Panc1 (cell line): Measurements from ENCODE around the gene MCF2L.

ENCODE experiments used
- CTCF ChIP-seq: fragments of 450-650 bp; IDR thresholded peaks from 2 replicates; pipeline ENCODE4 v1.5.1; 2017; ENCODE audit warnings: mild to moderate bottlenecking
- POLR2AphosphoS5 ChIP-seq: IDR thresholded peaks from 2 replicates; pipeline ENCODE4 v1.6.1; 2012; ENCODE audit warnings: mild to moderate bottlenecking, low read depth, low read length, moderate library complexity
- REST ChIP-seq, 2 experiments: IDR thresholded peaks; 2 replicates each; pipeline ENCODE4 v1.6.1; 2011 to 2012; ENCODE audit warnings: low read depth in 2 of 2, control low read depth in 1 of 2, low read length in 1 of 2, mild to moderate bottlenecking in 1 of 2, moderate library complexity in 1 of 2; ENCODE audit not compliant: insufficient read depth in 1 of 2
- SIN3A ChIP-seq: IDR thresholded peaks from 2 replicates; pipeline ENCODE4 v1.6.1; 2012; ENCODE audit warnings: low read depth, mild to moderate bottlenecking, low read length, moderate library complexity, borderline replicate concordance; ENCODE audit not compliant: insufficient read depth

GRCh38 chr13:113110852-113111315 is 141.9 kb downstream of the MCF2L start:
- TF ChIP-seq CTCF, result no peak
- no peak for TF ChIP-seq SIN3A
- no peak for TF ChIP-seq REST (IDR thresholded peaks at IDR 0.05; ENCODE audit: insufficient read depth in 1 of 2, low read depth in 2 of 2, low read length in 1 of 2)
- no peak for TF ChIP-seq POLR2AphosphoS5
